K562 treated with DMSO at 1 percent for 12 hours (cell line): ENCODE data around the gene GPR180. TPM values are rescaled to one million over a fixed set of nuclear protein-coding genes. Genes with fewer than 3 reads are reported as not detected.

Experiments used
- total RNA-seq: library from RNA; unstranded; fragments of 300-600 nt; gene quantifications from 2 replicates; pipeline ENCODE4 v1.2.3, GENCODE V29; 2022; ENCODE audit not compliant: insufficient read depth

The GPR180 gene
- total RNA-seq, result 0.65 and 1.6 TPM in 2 replicates

DNA sequence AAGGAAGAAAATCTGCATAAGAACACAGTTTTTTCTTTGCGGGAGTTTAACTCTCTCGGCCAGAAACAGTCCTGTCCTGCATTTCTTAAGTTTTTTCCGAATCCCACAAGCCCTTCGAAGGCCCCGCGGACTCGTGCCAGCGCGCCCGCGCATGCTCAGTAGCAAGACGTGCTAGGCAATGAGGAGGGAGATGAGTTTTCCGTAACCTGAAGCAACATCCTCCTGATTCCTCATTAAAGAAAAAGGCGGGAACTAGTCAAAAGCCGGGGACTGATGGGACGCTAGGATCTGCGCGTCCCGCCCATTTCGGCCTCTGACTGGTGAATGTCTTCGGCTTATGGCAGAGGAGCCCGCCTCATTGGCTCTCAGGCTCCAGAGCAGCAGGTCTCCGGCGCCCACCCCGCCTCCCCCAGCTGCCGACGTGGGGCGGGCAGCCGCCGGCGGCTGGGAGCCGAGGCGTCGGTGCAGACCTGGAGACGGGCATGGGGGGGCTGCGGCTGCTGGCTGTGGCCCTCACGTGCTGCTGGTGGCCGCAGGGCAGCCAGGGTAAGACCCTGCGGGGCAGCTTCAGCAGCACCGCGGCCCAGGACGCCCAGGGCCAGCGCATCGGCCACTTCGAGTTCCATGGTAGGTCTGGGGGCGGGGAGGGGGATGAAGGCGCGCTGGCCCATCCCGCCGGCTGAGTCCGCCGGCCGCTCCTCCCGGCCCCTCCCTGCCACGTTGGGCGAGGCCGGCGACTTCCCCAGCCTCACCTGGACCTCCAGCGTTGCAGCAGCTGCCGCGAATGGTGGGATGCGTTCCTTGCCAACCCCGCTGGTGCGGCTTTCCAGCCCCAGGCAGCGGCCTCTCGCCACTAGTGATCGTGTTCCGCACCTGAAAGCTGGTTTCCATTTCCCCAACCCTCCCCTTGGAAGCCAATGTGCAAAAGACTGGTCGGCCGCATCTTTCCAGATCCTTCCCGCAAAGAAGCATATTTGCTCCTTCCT, at the start of gene GPR180:
GPR180 (plus strand) TSS at position 412 of the 986 bp plus-strand sequence; CDS start at position 483, 71 bp downstream.

DNA sequence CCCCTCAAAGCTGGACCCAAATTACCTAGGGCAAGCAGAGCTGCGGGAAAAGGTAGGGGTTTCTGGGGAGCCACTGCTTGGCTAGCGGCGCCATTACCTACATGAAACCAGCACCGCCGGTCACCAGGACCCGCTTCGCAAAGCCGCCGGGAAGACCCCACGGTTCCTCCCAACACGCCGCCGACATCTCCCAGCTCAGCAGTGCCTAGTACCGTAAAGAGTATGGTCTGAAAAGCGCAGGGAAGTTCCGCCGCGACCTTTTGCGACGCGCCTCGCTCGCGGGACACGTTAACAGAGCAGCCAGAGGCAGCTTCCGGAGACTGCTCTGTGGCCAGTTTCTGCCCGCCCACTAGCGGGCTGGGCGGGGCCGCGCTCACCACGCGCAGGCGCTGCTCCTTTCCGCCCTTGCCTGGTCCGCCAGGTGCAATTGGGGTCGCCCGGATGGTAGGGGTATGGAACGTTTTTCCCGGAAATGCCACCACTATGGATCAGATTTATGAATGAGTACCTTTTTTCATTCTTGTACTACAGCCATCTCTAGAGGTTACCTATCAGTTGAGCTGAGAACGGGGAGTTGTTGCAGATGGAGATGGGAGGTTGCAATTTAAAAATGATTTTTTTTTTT, 5.6 kb upstream of the GPR180 start, which contains the start of gene TGDS:
TGDS (minus strand) TSS at position 203 of the 625 bp plus-strand sequence; CDS start at position 187, 16 bp downstream.

Other genes with a start within 250 kb of the GPR180 start
- 0.15 and 0.88 TPM in 2 replicates for gene DCT, start 122.2 kb upstream of the GPR180 start, total RNA-seq
- 5.4 and 11.5 TPM in 2 replicates for gene TGDS, start 5.7 kb upstream of the GPR180 start, total RNA-seq
- gene SOX21, start 110.7 kb downstream of the GPR180 start, total RNA-seq, result not detected in 2 replicates